CD4-positive, alpha-beta T cell treated with Interleukin-17A for 1 hour (primary cell): ENCODE data around the gene GSTT2B.
A peak's percentile ranks its signal among the peaks of the same experiment; 100 is the strongest.
"Not testable (repeated sequence)": the region's sequence is repeated elsewhere in the genome, so short reads cannot be mapped to it uniquely, and the experiment has no call there.

Experiments
- DNase-seq: peaks from one replicate; pipeline ENCODE4 v3.0.0-alpha.2; 2020

The GSTT2B gene

DNA sequence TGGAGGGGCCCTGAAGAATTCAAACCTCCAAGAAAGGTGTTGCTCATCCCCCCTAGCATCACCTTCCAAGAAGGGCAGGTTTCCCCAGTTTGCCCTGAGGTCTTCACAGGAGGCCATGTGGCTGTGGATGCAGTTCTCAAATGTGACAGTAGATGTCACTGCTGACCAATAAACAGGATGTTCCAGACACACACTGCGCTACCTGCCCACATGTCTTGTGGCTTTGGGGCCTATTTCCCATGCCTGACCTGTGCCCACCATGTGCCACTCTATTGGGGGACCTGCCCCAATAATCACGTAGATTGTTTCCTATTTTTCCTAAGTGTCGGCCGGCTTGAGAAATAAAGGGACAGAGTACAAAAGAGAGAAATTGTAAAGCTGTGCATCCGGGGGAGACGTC, 23.4 kb upstream of the GSTT2B start:
- no peak for DNase-seq

GRCh38 chr22:23980567-23980966, 19.6 kb upstream of the GSTT2B start:
- not testable (repeated sequence) for DNase-seq

- not testable (repeated sequence) for DNase-seq
Measured at GRCh38 chr22:23979557-23980240, 18.7 kb upstream of the GSTT2B start, which contains the start of gene GSTT2. Gene GSTT2 (plus strand): TSS chr22:23980134.

- DNase-seq, result not testable (repeated sequence)
Measured at GRCh38 chr22:23977304-23977703, 16.3 kb upstream of the GSTT2B start.

DNA sequence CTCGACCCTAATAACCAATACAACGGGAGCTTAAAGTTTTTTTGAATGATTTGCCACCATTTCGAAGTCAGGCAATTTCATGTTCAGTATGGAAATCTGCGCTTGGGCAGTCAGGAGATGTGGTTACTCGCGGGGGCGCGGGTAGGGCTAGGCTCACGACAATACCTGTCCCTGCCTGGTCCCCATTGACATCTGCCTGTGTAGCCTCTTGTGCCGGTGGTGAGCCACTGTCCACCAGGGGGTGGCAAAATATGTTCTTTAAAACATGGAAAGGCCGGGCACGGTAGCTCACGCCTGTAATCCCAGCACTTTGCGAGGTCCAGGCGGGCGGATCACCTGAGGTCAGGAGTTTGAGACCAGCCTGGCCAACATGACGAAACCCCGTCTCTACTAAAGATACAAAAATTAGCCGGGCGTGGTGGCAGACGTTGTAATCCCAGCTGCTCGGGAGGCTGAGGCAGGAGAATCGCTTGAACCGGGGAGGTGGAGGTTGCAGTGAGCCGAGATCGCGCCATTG, 13.9 kb upstream of the GSTT2B start:
- not testable (repeated sequence) for DNase-seq

DNA sequence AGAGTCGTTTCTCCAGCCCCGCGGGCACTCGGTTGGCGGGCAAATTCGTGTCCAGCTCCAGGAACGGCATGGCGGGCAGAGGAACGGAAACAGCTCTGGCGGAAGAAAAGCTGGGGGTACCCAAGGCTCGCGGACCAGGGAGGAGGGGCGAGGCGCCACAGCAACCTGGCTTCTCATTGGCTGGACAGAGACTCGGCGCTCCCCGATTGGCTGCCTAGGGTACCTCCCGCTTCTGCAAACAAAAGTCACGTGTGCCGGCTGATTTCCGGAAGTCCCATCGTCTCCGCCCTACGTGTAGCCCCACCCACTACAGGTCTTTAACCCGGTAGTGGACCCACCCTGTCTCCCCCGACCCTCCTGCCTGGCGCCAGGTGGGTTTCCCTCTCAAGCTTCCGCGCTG, 13.3 kb upstream of the GSTT2B start, which contains the start of gene DDT:
Gene DDT, minus strand, starts transcription at position 97 of the 400 bp plus-strand sequence. Its CDS starts 27 bp downstream, at position 70.
- DNase-seq, result not testable (repeated sequence)

- not testable (repeated sequence) for DNase-seq
Measured at GRCh38 chr22:23971927-23972326, 10.9 kb upstream of the GSTT2B start.

- no peak for DNase-seq
Measured at GRCh38 chr22:23970816-23971486, 10.0 kb upstream of the GSTT2B start.

DNA sequence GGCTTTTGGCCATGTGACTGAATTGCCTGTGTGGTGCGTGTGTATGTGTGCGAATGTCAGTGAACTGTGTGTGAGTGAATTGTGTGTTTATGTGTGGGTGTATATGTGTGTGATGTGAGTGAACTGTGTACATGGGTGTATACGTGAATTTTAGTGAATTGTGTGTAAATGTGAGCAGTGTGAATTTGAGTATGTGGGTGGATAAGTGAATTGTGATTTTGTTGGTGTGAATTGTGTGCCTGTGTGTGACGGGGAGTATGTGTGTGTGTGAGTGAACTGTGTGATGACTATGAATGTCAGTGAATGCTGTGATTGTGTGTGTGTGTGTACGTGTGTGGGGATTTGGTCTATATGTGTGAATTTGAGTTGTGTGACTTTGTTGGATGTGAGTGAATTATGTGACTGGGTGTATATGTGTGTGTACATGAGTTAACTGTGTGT, 9.2 kb upstream of the GSTT2B start:
- no peak for DNase-seq

DNA sequence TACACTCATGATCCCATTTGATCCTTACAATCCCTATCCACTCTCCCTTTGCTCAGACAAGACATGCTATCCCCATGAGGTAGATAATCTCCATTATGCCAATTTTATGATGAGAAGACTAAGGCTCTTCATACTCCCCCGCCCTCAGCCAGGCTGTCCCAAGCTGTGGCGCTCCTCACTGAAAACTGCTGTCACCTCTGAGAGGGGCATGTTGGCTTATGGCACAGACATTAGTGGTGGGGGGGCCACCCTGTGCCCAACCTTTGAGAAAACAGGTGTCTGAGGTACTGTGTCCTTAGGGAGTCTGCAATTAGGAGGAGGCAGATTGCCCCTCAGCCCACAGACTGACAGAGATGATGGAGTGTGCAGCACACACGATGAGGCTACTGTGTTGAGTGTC, 8.1 kb upstream of the GSTT2B start:
- DNase-seq, result no peak

GRCh38 chr22:23966568-23966967, 5.6 kb upstream of the GSTT2B start, which contains the start of gene DDTL:
Gene DDTL (plus strand): TSS chr22:23966888. CDS start chr22:23966915, 27 bp downstream.
- not testable (repeated sequence) for DNase-seq

- not testable (repeated sequence) for DNase-seq
Measured at GRCh38 chr22:23966094-23966493, 5.1 kb upstream of the GSTT2B start.

GRCh38 chr22:23956301-23956900, 4.6 kb downstream of the GSTT2B start:
- DNase-seq, result peak; percentile 86

- not testable (repeated sequence) for DNase-seq
Measured at GRCh38 chr22:23955886-23956285, 5.1 kb downstream of the GSTT2B start.

GRCh38 chr22:23954991-23955305, 6.0 kb downstream of the GSTT2B start:
- DNase-seq, result not testable (repeated sequence)

GRCh38 chr22:23954193-23954990, 6.6 kb downstream of the GSTT2B start:
- DNase-seq, result not testable (repeated sequence)

DNA sequence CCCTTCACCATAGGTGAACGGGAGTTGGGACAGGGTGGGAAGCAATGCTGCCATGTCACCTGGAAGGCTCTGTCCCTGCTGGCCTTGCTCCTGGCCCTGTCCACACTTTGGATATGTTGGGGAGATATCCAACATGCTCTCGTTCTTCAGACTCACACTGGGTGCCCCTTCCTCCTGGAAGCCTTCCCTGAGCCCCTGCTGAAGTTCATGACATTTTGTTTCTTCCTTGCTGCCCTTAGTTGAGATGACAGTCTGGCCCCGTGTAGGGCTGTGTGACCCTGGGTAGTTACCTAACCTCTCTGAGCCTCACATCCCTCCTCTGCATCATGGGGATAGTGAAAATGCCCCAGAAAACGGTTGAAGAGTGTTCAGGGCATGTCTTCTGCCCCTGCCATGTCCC, 7.5 kb downstream of the GSTT2B start:
- not testable (repeated sequence) for DNase-seq

- DNase-seq, result not testable (repeated sequence)
Measured at GRCh38 chr22:23952794-23953405, 8.1 kb downstream of the GSTT2B start.

- not testable (repeated sequence) for DNase-seq
Measured at GRCh38 chr22:23951383-23951782, 9.6 kb downstream of the GSTT2B start.

DNA sequence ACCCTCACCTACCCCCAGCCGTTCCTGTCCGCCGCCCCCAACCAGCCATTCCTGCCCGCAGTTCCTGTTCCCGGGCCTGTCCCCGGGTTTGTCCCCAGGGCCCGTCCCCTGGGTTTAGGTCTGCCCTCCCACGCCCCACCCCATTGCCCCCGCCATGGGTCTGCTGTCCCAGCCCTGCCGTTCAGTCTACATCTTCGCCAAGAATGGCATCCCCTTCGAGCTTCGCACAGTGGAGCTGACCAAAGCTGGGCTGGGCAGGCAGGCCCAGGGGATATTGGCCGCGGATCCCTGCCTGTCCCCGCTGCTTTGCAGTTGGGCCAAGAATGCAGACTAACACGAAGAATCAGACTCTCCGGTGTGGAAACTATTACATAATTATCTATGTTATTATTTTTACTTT, 11.2 kb downstream of the GSTT2B start:
- DNase-seq, result not testable (repeated sequence)

DNA sequence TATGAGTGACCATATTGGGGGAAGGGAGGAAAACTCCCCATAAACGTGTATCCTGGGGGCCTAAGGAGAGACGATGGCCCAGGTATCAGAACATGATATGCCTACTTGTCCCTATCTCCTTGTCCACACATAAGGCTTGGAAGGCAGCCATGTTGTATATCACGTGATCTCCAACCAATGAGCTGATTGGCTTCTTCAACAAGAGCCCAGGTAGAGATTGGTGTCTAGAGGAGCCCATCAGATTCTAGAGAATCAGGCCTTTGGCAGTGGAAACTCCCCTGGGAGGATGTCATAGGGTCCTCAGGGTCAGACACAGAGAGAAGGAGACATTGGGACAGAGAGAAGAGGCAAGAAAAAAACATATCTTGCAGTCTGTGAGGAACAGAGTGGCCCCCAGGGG, 13.6 kb downstream of the GSTT2B start:
- DNase-seq, result not testable (repeated sequence)

- DNase-seq, result not testable (repeated sequence)
Measured at GRCh38 chr22:23940166-23940565, 20.8 kb downstream of the GSTT2B start.
